Type B pancreatic cell (in vitro differentiated cells): Measurements from ENCODE around the gene SIM1. TPM values are rescaled to one million over a fixed set of nuclear protein-coding genes. Genes with fewer than 3 reads are reported as not detected.

ENCODE experiments used
- DNase-seq: peaks from one replicate; pipeline ENCODE4 v3.0.0; 2021; ENCODE audit warnings: mixed read lengths; ENCODE audit not compliant: unreplicated experiment; ENCODE audit errors: extremely low spot score
- H3K27ac Mint-ChIP-seq: 2 replicates; pipeline ENCODE4 v1.8.0; 2021; ENCODE audit warnings: mild to moderate bottlenecking, mixed read lengths
- H3K27me3 Mint-ChIP-seq: 2 replicates; pipeline ENCODE4 v1.8.0; 2021; ENCODE audit warnings: mixed read lengths
- H3K36me3 Mint-ChIP-seq: 2 replicates; pipeline ENCODE4 v1.8.0; 2021; ENCODE audit warnings: mixed read lengths
- H3K4me1 Mint-ChIP-seq: one replicate; pipeline ENCODE4 v1.8.0; 2021; ENCODE audit warnings: mixed read lengths; ENCODE audit not compliant: unreplicated experiment
- H3K4me3 Mint-ChIP-seq: 2 replicates; pipeline ENCODE4 v1.8.0; 2021; ENCODE audit warnings: mild to moderate bottlenecking, mixed read lengths
- H3K9me3 Mint-ChIP-seq: 2 replicates; pipeline ENCODE4 v1.8.0; 2021; ENCODE audit warnings: mixed read lengths
- total RNA-seq: library from RNA; stranded (reverse); gene quantifications from 2 replicates; pipeline ENCODE4 v1.2.1, GENCODE V29; 2021; ENCODE audit warnings: low replicate concordance
- TF ChIP-seq, protein P1 (sequence below): fragments of 200-600 bp; sonication (generic); conservative IDR thresholded peaks from 2 replicates; pipeline ENCODE4 v1.5.0; 2021; ENCODE audit warnings: antibody characterized with exemption, mild to moderate bottlenecking

Gene SIM1
- total RNA-seq, 1 donor from 2014 or later = 7.1 TPM

DNA sequence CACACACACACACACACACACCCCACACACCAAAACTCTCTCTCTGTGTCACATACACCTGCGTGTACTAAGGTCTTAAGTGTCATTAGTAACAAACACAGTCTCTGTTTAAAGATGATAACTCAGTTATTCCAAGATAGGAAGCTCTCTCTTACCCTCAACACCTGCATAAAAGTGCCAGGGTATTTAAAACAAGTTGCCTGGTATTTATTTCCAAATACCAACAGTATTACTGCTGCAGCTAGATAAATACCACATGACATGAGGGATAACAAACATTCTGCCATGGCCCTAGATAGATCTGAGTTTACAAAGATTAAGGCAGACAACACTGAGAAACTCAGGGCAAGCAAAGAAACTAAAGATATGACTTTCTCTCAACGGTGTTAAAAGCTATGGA is 118.5 kb downstream of the SIM1 start:
- no peak overlapping the region for H3K4me3 Mint-ChIP-seq
- no peak overlapping the region for H3K27ac Mint-ChIP-seq
- TF ChIP-seq, protein P1, sequence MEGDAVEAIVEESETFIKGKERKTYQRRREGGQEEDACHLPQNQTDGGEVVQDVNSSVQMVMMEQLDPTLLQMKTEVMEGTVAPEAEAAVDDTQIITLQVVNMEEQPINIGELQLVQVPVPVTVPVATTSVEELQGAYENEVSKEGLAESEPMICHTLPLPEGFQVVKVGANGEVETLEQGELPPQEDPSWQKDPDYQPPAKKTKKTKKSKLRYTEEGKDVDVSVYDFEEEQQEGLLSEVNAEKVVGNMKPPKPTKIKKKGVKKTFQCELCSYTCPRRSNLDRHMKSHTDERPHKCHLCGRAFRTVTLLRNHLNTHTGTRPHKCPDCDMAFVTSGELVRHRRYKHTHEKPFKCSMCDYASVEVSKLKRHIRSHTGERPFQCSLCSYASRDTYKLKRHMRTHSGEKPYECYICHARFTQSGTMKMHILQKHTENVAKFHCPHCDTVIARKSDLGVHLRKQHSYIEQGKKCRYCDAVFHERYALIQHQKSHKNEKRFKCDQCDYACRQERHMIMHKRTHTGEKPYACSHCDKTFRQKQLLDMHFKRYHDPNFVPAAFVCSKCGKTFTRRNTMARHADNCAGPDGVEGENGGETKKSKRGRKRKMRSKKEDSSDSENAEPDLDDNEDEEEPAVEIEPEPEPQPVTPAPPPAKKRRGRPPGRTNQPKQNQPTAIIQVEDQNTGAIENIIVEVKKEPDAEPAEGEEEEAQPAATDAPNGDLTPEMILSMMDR = no peak
- no peaks in the 10 kb centered on the region for H3K9me3 Mint-ChIP-seq
- DNase-seq = no peak
- H3K36me3 Mint-ChIP-seq = no peaks in the 10 kb centered on the region
- no peaks in the 10 kb centered on the region for H3K27me3 Mint-ChIP-seq
- peaks cover 25% of the 10 kb centered on the region for H3K4me1 Mint-ChIP-seq

DNA sequence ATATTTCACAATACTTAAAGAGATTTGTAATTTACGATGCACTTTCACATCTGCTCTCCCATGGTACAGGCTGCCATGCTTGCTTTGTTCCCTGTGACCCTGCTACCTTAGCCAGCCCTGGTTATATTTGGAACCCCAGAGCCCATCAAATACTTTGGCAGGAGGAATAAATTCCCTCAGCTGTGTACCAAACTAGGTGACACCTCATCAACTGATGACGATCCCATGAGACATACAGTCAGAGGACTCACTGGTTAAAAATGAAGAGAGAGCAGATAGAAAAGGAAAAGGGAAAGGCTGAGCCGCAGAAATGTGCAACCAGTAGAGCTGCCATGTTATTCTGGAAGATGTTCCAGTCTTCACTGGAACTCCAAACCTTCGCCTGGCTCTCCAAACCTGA is 120.0 kb downstream of the SIM1 start:
- H3K9me3 Mint-ChIP-seq = no peaks in the 10 kb centered on the region

DNA sequence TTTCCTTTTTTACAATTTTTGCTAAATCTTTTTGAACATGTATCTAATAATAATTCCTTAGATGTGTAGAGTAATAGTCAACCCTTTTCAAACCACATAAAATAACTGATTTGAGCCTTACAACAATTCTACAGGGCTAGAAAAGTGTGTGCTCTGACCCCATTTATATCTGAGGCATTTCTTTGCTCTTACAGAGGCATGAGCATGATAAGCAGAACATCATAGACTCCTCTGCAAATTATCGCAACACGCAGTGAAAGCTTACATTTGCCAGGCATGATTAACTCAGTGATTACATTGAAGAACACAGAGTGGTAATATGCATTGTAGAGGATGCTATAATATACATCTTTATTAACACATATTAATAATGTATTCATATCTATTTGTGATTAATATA is 120.4 kb downstream of the SIM1 start:
- no peak overlapping the region for H3K27ac Mint-ChIP-seq
- DNase-seq = no peak
- H3K36me3 Mint-ChIP-seq = no peaks in the 10 kb centered on the region
- no peak overlapping the region for H3K4me3 Mint-ChIP-seq
- no peaks in the 10 kb centered on the region for H3K9me3 Mint-ChIP-seq
- peaks cover 25% of the 10 kb centered on the region for H3K4me1 Mint-ChIP-seq
- TF ChIP-seq, protein P1 = no peak
- no peaks in the 10 kb centered on the region for H3K27me3 Mint-ChIP-seq

More for the DNA sequence above, 120.0 kb downstream of the SIM1 start:
- Mint-ChIP-seq H3K27me3 (no peaks in the 10 kb centered on the region), H3K27ac (no peak overlapping the region), H3K4me3 (no peak overlapping the region), H3K4me1 (peaks cover 25% of the 10 kb centered on the region), H3K36me3 (no peaks in the 10 kb centered on the region)
- TF ChIP-seq, protein P1 = no peak
- no peak for DNase-seq

DNA sequence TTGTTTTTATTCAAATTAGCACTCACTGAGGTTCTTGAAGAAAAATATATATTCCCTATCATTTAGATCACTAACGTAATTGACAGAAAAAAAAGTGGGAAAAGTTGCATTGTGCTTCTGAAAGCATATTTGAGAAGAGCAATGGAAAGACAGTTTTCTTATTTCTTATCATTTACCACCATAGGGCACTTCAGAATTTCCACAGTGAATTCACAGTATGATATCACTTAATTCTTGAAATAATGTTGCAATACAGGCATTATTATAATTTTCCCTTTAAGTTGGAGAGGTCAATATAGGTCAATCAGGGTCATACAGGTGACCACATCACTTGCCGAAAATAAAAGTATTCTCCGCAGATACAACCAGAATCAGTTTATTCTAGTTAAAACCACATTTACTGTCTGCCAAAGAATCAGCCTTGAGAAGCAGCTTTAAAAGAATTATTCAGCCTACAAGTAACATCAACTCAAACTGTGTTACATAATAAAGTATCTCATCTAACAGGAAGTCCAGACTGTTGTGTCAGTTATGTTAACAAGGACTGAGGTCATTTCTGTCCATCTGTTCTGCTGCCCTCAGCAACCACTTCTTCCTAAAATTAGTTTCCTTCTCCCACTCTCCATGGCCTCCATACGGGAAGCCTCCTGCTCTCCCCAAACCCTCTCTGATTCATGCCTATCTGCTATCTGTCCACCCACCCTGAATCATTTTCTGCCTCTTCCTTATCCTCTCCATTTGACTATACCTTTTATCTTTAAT is 121.2 kb downstream of the SIM1 start:
- H3K4me1 Mint-ChIP-seq = peaks cover 25% of the 10 kb centered on the region
- H3K27me3 Mint-ChIP-seq = no peaks in the 10 kb centered on the region
- TF ChIP-seq, protein P1 = no peak
- H3K36me3 Mint-ChIP-seq = no peaks in the 10 kb centered on the region
- H3K4me3 Mint-ChIP-seq = no peak overlapping the region
- H3K9me3 Mint-ChIP-seq = no peaks in the 10 kb centered on the region
- no peak overlapping the region for H3K27ac Mint-ChIP-seq
- DNase-seq = no peak

DNA sequence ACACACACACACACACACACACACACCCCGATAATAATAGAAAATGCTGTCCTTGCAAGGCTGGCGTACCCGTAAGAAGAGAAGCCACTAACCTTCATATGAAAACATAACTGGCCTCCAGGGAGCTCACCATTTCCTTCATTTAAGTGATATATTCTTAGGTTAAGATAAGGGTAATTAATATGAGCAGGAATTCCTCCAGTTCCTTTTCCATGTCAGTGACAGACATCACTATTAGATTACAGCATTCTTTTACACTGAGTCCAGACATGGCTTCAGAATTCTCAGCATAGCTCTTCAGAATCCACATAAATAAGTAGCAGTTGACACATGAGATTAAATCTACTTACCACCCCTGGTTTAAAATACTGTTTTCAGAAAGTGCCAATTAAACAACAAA is 121.9 kb downstream of the SIM1 start:
- no peak overlapping the region for H3K4me3 Mint-ChIP-seq
- peaks cover 19% of the 10 kb centered on the region for H3K4me1 Mint-ChIP-seq
- H3K27ac Mint-ChIP-seq = no peak overlapping the region
- H3K9me3 Mint-ChIP-seq = no peaks in the 10 kb centered on the region
- no peaks in the 10 kb centered on the region for H3K27me3 Mint-ChIP-seq
- TF ChIP-seq, protein P1 = no peak
- no peaks in the 10 kb centered on the region for H3K36me3 Mint-ChIP-seq
- DNase-seq = no peak
